Tibial nerve (tissue), 4 donors: Measurements from ENCODE around the gene GSTP1.

ENCODE experiments used
- EP300 ChIP-seq, 2 donors: sonication (generic); formaldehyde crosslinking; IDR thresholded peaks; one replicate each; pipeline ENCODE4 v1.6.1; 2017; ENCODE audit warnings: antibody characterized with exemption in 2 of 2, mild to moderate bottlenecking in 1 of 2
- POLR2A ChIP-seq, 2 donors: fragments of 450-650 bp; IDR thresholded peaks; one replicate each; pipeline ENCODE4 v1.6.1; 2017; ENCODE audit warnings: antibody characterized with exemption in 2 of 2, mild to moderate bottlenecking in 2 of 2, moderate library complexity in 2 of 2
- TF ChIP-seq, protein P1 (sequence below), 5 experiments: fragments of 200-600 bp in 3 of 5; fragments of 450-650 bp in 2 of 5; sonication (generic) in 3 of 5; IDR thresholded peaks; one replicate each; pipeline ENCODE4 v1.5.1; 2016 to 2019; ENCODE audit warnings: antibody characterized with exemption in 5 of 5, mild to moderate bottlenecking in 3 of 5, moderate library complexity in 2 of 5

GRCh38 chr11:67574938-67575337 lies 8.7 kb upstream of the GSTP1 start:
- TF ChIP-seq POLR2A (IDR thresholded peaks at IDR 0.05): no peak
- no peak for TF ChIP-seq EP300 (IDR thresholded peaks at IDR 0.05)
- TF ChIP-seq, protein P1, sequence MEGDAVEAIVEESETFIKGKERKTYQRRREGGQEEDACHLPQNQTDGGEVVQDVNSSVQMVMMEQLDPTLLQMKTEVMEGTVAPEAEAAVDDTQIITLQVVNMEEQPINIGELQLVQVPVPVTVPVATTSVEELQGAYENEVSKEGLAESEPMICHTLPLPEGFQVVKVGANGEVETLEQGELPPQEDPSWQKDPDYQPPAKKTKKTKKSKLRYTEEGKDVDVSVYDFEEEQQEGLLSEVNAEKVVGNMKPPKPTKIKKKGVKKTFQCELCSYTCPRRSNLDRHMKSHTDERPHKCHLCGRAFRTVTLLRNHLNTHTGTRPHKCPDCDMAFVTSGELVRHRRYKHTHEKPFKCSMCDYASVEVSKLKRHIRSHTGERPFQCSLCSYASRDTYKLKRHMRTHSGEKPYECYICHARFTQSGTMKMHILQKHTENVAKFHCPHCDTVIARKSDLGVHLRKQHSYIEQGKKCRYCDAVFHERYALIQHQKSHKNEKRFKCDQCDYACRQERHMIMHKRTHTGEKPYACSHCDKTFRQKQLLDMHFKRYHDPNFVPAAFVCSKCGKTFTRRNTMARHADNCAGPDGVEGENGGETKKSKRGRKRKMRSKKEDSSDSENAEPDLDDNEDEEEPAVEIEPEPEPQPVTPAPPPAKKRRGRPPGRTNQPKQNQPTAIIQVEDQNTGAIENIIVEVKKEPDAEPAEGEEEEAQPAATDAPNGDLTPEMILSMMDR (IDR thresholded peaks at IDR 0.05): no peak
